Fibroblast of upper back skin (primary cell): Measurements from ENCODE around the gene XRCC2.
"Not testable (repeated sequence)": the region's sequence is repeated elsewhere in the genome, so short reads cannot be mapped to it uniquely, and the experiment has no call there.

Source experiments
- DNase-seq: peaks from one replicate; pipeline ENCODE4 v3.0.0-alpha.2; 2013

Gene XRCC2

GRCh38 chr7:152675759-152676636 is at the start of gene XRCC2:
TSS of gene XRCC2 (minus strand) at chr7:152676141. CDS start at chr7:152676079, 62 bp downstream.
- DNase-seq = peak; percentile 90

DNA sequence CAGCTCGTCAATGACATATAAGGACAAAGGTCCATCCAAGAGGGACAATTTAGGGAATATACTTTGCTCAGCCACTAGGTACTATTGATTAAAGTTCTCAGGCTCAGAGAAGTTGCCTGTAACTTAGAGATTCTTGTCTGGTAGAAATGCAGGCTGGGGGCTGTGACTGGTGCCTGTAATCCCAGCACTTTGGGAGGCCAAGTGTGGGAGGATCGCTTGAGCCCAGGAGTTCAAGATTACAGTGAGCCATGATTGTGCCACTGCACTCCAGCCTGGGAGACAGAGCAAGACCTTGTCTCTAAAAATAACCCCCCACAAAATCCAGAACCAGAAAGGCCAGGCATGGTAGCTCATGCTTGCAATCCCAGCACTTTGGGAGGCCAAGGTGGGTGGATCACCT is 47.4 kb upstream of the XRCC2 start:
- no peak for DNase-seq

- DNase-seq = not testable (repeated sequence)
Measured at GRCh38 chr7:152712412-152713042, 36.6 kb upstream of the XRCC2 start.

- DNase-seq = no peak
Measured at GRCh38 chr7:152711444-152711944, 35.6 kb upstream of the XRCC2 start.

GRCh38 chr7:152710153-152710442 is 34.2 kb upstream of the XRCC2 start:
- DNase-seq = no peak

DNA sequence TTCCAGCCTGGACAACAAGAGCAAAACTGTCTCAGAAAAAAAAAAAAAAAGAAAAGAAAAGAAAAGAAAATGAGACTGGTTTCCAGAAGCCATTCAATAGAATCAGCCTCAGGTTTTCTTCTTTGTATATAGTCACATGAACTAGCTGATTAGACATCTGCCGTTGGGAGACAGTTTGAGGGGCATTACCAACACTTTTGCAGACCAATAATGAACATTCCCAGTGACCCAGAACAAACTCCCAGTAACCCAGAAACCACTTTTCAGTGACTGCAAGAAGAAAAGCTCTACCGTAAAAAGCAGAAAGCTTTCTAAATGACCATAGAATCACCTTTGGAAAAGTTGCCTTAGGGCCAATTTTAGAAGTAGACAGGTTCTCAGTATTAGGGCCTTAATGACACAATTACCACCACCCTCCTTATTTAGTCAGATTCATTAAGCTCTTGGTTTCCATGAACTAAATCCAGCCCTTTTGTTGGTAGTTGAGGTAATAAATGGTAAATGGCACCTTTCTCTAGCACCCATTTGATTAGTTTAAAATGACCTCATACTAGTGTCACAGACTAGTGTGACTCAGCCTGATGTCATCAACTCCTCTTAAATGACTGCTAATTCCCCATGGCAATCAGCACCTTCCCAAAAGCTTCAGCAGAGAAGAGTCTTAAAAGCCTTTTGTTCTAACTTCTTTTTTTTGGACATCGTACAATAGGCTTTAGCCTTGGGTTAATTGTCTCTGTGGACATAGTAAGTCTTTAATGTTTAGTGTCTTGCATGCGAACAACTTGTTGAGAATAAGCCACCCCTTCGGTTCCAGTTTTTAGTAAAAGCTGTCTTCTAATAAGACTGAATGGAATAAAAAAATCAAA is 33.6 kb upstream of the XRCC2 start:
- no peak for DNase-seq

DNA sequence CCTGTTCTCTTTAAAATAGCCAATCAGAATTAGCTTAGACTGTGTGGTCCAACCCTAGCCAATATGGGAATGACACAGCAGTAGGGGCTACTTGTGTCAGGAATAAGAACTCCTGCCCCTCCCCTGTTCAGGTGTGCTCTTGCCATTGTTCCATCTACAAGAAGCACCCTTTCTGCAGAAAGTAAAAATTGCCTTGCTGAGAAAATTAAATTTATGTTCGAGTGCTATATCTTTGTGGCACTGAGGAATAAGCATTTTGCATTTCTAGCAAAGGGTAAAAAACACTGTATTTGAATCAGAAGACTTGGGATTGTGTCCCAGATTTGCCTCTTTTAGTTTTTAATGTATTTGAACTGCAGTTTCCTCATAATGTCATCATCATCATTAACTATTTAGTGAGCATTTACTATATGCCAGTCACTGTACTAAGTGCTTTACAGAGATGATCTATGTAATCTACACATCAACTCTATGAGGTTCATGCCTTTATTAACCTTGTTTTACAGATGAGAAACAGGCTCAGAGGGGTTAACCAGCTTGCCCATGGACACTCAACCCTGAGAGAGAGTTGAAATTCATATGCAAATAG is 28.9 kb upstream of the XRCC2 start:
- no peak for DNase-seq

DNA sequence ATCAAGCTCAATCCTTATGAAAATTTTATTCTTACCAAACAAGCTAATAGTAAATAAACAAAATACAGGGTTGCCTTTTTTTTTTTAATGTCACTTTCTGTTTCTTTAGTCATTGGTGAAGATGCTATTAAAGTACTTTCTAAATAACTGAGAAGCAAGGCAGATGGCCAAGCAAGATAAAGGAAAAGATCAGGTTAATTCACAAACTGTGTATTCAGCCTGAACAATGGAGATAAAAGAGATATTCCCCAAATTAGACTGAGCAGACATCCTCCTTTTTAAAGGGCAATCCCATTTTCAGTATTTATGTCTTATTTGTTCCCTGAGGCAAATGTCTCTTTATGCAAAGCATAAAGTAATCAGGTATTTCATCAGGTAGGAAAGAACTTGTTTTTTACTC is 23.1 kb upstream of the XRCC2 start:
- no peak for DNase-seq

DNA sequence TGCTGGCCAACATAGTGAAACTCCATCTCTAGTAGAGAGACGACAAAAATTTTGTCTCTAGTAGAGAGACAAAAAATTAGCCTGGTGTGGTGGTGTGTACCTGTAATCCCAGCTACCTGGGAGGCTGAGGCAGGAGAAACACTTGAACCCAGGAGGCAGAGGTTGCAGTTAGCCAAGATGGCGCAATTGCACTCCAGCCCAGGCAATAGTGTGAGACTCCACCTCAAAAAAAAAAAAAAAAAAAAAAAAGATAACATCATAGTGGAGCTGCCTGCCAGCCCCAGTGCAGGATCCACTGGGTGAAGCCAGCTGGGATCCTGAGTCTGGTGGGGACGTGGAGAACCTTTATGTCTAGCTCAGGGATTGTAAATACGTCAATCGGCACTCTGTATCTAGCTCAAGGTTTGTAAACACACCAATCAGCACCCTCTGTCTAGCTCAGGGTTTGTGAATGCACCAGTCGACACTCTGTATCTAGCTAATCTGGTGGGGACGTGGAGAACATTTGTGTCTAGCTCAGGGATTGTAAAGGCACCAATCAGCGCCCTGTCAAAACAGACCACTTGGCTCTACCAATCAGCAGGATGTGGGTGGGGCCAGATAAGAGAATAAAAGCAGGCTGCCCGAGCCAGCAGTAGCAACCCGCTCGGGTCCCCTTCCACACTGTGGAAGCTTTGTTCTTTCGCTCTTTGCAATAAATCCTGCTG is 21.5 kb upstream of the XRCC2 start:
- not testable (repeated sequence) for DNase-seq

GRCh38 chr7:152692196-152692595 is 16.3 kb upstream of the XRCC2 start:
- not testable (repeated sequence) for DNase-seq

GRCh38 chr7:152683297-152683696 is 7.4 kb upstream of the XRCC2 start:
- no peak for DNase-seq

- DNase-seq = no peak
Measured at GRCh38 chr7:152677808-152678670, 2.1 kb upstream of the XRCC2 start.

DNA sequence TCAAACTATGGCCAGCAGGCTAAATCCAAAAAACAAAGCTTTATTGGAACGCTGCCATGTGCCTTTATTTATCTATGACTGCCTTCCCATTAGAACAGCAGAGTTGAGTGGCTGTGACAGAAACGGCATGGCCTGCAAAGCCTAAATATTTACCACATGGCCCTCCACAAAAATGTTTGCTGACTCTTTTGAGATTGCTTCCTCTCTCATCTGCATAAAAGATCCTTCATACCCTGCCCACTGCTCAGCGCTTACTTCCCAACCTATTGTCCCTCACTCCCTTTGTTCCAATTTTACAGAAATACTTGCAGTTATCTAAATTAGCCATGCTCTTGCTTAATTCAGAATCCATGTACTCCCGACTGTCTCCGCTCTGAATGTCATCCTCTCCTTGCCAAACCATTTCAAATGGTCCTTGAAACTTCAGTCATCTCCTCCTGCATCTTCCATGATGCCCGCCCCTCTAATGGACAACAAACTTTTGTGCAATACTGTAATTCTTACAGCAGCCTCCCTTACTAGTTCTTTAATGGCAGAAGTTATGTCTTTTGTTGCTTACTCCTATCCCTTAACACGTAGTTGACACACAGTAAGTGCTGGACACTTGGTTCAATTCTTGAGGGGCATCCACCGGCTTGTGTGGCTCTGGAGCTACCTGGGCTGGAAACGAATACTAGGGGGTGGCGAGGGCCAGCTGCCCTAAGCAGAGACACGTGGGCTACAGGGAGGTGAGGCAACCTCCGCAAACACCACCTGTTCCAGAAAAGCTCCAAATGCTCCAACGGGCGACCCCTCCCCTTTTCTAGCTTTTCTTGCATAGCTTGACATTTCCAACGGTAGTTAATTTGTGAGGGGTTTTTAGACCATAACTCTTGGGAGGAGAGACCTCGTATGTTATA is 832 bp downstream of the XRCC2 start:
- no peak for DNase-seq

GRCh38 chr7:152673897-152674296 is 2.0 kb downstream of the XRCC2 start:
- DNase-seq = no peak

DNA sequence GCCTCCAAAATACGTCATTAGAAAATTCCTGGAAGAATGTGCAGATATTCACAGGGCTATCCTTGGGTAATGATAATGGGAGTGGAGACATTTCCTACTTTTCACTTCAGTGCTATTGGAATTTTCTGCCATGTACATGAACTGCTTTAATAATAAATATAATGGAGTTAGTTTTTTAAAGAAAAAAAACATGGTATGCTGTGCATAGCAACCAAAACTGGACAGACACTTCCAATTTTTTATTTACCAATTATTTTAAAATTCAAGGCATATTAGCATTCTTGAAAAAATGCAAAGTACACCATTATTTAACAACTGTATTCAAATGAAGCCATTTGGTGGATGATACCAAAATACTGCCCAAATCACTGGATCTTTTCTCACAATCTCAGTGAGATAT is 3.3 kb downstream of the XRCC2 start:
- DNase-seq = no peak

- DNase-seq = no peak
Measured at GRCh38 chr7:152669758-152670157, 6.2 kb downstream of the XRCC2 start.

DNA sequence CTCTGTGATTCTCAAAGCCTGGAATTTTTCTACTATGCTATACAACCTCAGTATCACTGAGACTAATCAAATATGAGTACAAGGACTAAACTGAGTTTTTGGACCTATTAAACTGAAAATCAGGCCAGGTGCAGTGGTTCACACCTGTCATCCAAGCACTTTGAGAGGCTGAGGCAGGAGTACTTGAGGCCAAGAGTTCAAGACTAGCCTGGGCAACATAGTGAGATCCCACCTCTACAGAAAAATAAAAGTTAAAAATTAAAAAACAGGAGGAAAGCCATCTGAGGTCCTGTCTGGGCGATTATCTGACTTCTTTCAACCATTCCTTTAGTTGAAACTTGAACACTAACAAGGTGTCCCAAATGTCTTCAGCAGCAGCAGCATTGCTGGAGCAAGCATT is 7.0 kb downstream of the XRCC2 start:
- DNase-seq = no peak

DNA sequence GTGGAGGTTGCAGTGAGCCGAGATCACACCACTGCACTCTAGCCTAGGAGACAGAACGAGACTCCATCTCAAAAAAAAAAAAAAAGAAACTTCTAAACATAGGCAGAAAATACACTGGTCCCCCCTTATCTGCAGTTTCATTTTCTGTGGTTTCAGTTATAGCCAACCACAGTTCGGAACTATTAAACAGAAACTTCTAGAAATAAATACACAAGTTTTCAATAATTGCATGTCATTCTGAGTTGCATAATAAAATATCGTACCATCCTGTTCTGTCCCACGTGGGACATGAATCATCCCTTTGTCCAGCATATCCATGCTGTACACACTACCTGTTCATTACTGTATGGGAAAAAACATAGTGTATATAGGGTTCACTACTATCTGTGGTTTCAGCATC is 8.0 kb downstream of the XRCC2 start:
- no peak for DNase-seq

DNA sequence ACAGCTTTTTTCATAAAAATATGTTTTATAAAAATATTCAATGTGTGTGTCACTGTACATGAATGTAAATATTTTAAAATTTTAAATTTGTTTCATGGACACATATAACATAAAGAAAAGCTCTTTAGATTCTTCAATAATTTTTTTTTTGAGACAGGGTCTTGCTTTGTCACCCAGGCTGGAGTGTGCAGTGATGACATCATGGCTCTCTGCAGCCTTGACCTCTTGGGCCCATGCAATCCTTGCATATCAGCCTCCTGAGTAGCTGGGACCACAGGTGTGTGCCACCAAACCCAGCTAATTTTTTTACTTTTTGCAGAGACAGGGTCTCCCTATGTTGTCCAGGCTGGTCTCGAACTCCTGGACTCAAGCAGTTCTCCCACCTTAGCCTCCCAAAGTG is 9.9 kb downstream of the XRCC2 start:
- DNase-seq = no peak

DNA sequence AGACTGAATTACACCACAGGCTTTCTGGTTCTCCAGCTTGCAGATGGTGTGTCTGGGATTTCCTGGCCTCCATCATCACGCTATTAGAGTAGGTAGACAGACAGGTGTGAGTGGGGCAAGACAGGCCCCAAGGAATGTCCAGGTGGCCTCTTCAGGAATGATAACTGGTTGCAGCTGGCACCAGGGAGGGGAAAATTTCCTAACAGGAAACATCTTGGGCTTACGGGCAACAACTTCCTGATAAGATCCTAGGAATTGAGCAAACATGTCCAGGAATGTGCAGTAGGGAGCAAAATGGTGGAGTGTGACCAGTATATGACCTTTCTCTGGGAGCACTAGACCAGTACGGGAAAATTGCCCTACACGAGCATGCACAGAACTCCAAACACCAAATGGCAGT is 11.3 kb downstream of the XRCC2 start:
- no peak for DNase-seq
